ENCODE results near the gene HSH2D.
"Not testable (repeated sequence)": the region's sequence is repeated elsewhere in the genome, so short reads cannot be mapped to it uniquely, and the experiment has no call there.

GRCh38 chr19:16099314-16099965 lies 44.0 kb upstream of the HSH2D start:
- not testable (repeated sequence) for TF ChIP-seq CTCF (IDR thresholded peaks at IDR 0.05; ENCODE audit: low read depth, low read length); POLR2A (IDR thresholded peaks at IDR 0.05; ENCODE audit: extremely low read depth, insufficient read length)

All from NB4 (cell line).